ENCODE results near the gene MESP2. TPM values are rescaled to one million over a fixed set of nuclear protein-coding genes. Genes with fewer than 3 reads are reported as not detected.

MESP2 gene
- total RNA-seq, 1 experiment from 2014 or later: 1.1 TPM

GRCh38 chr15:89772932-89773583, 3.1 kb upstream of the MESP2 start:
- no peak for TF ChIP-seq SIN3A (IDR thresholded peaks at IDR 0.05; ENCODE audit: borderline replicate concordance, insufficient read depth, low read depth, low read length)
- no peak for TF ChIP-seq REST (IDR thresholded peaks at IDR 0.05; ENCODE audit: insufficient read depth in 1 of 2, low read depth in 2 of 2, low read length in 1 of 2)
- TF ChIP-seq TCF7L2 (IDR thresholded peaks at IDR 0.05; ENCODE audit: low read depth, low read length): no peak
- no peak for TF ChIP-seq POLR2AphosphoS5 (IDR thresholded peaks at IDR 0.05; ENCODE audit: low read depth, low read length)
- TF ChIP-seq CTCF (IDR thresholded peaks at IDR 0.05): no peak
- no peak overlapping the region for H3K27ac ChIP-seq (ENCODE audit: low read length)
- no peaks in the 10 kb centered on the region for H3K27me3 ChIP-seq (ENCODE audit: control insufficient read depth, insufficient read depth, low read length)
- ChIA-PET POLR2A (interaction anchor here (0.7 kb wide), 2 partner anchors 18 to 42 kb away, joined by 5 to 6 read pairs; no protein-coding TSS in a partner anchor), CTCF (interaction anchor here (0.5 to 0.7 kb wide), 4 partner anchors 13 to 114 kb away, joined by 3 to 4 read pairs (median 3); no protein-coding TSS in a partner anchor)
- H3K9me3 ChIP-seq (ENCODE audit: control insufficient read depth, insufficient read depth, low read depth, low read length): no peaks in the 10 kb centered on the region
- H3K4me3 ChIP-seq (ENCODE audit: low read depth in 2 of 2, low read length in 2 of 2): no peak overlapping the region
- in situ Hi-C loops (cut with HindIII; ENCODE audit: low pct_unique_long_range_greater_than_20kb, low sequenced_read_pairs): no loop called here
- no peaks in the 10 kb centered on the region; the same call in 1 of the 2 replicates for H3K4me1 ChIP-seq (ENCODE audit: control insufficient read depth, insufficient read depth, low read length)
- ATAC-seq (no peak), DNase-seq (ENCODE audit: low read depth, low spot score) (no peak)
- H3K36me3 ChIP-seq (ENCODE audit: control insufficient read depth, insufficient read depth, low read length): no peaks in the 10 kb centered on the region
- intact Hi-C loops (cut with micrococcal nuclease; ENCODE audit: unreplicated experiment): no loop called here
- no TSS peak for BruUV-seq (replicated peaks)

GRCh38 chr15:89774492-89774891, 1.6 kb upstream of the MESP2 start:
- in situ Hi-C loops (cut with HindIII; ENCODE audit: low pct_unique_long_range_greater_than_20kb, low sequenced_read_pairs) (no loop called here), intact Hi-C loops (cut with micrococcal nuclease; ENCODE audit: unreplicated experiment) (no loop called here)
- Histone ChIP-seq H3K4me3 (ENCODE audit: low read depth in 2 of 2, low read length in 2 of 2) (no peak overlapping the region), H3K27me3 (ENCODE audit: control insufficient read depth, insufficient read depth, low read length) (no peaks in the 10 kb centered on the region), H3K9me3 (ENCODE audit: control insufficient read depth, insufficient read depth, low read depth, low read length) (no peaks in the 10 kb centered on the region), H3K36me3 (ENCODE audit: control insufficient read depth, insufficient read depth, low read length) (no peaks in the 10 kb centered on the region), H3K4me1 (ENCODE audit: control insufficient read depth, insufficient read depth, low read length) (no peaks in the 10 kb centered on the region; the same call in 1 of the 2 replicates), H3K27ac (ENCODE audit: low read length) (no peak overlapping the region)
- ATAC-seq (no peak), DNase-seq (ENCODE audit: low read depth, low spot score) (no peak)
- ChIA-PET POLR2A (no interaction called here), CTCF (no interaction called here)
- TF ChIP-seq TCF7L2 (IDR thresholded peaks at IDR 0.05; ENCODE audit: low read depth, low read length) (no peak), REST (IDR thresholded peaks at IDR 0.05; ENCODE audit: insufficient read depth in 1 of 2, low read depth in 2 of 2, low read length in 1 of 2) (no peak), POLR2AphosphoS5 (IDR thresholded peaks at IDR 0.05; ENCODE audit: low read depth, low read length) (no peak), CTCF (IDR thresholded peaks at IDR 0.05) (no peak), SIN3A (IDR thresholded peaks at IDR 0.05; ENCODE audit: borderline replicate concordance, insufficient read depth, low read depth, low read length) (no peak)
- BruUV-seq (replicated peaks): no TSS peak
